GM21825 (cell line): ENCODE measurements around the gene MRPL17.
"Not testable (repeated sequence)": the region's sequence is repeated elsewhere in the genome, so short reads cannot be mapped to it uniquely, and the experiment has no call there.

Source experiments
- ATAC-seq: cut with Tn5 transposase; IDR thresholded peaks from one replicate; pipeline ENCODE4 v1.9.1; 2021; ENCODE audit warnings: mild to moderate bottlenecking, moderate library complexity; ENCODE audit not compliant: unreplicated experiment

Gene MRPL17

DNA sequence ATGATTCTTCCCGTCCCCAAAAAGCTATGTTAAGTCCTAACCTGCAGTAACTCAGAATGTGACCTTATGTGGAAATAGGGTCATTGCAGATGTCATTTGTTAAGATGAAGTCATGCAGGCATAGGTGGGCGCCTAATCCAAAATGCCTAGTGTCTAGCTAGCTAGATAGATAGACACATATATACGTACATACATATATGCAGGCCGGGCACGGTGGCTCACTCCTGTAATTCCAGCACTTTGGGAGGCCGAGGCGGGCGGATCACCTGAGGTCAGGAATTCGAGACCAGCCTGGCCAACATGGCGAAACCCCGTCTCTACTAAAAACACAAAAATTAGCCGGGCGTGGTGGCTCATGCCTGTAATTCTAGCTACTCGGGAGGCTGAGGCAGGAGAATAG is 928 bp upstream of the MRPL17 start:
- ATAC-seq, result not testable (repeated sequence)

DNA sequence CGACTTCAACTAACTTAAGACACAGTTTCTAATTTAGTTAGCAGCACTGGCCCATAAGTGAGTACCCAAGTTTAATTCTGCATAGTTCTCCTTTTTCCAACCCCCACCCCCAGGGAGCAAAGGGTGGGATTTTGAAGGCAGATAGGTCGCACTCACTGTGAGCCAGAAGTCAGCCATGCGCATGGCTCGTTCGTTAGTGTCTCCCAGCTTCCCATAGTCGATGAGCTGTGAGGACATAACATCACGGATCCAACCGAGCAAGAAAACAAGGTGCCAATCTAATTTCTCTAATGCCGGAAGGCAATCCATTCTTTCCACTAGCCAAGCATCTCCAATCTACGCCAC is 577 bp downstream of the MRPL17 start:
- peak; percentile 2 for ATAC-seq

DNA sequence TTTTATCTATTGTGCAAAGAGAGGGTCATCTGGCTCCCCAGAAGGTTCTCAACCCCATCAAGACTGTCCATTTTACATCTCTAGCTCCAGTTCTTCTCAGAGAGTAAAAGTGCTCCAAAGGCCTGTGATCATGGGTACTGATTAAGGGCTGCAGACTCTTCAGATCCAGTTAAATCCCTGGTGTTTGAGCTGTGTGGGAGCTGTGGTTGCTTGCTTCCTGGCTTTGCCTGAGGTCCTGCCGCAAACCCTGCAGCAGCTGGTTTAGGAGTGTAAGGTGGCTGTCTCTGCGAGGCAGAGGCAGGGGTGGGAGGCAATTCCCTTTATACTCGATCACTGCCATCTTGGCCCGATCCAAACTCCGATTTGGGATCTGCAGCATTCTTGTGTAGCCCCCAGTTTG is 1.2 kb downstream of the MRPL17 start:
- ATAC-seq, result no peak

DNA sequence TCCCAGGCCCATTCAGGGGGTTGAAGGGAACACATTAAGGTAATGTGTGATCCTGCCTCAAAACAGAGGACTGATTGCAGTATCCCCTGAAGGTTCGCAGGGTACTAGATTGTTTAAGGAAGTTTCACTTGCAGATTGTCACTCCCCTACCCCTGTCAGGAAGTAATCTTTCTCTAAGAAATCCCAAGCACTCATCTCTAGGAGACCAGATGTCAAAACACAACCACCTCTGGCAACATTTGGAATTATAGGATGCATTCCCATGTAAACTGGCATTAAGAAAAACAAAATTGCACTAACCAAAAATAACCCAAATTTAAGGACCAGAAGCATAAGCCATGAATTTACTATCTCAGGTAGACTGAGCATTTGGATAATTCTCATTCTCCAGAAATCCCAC is 1.6 kb downstream of the MRPL17 start:
- ATAC-seq, result no peak

DNA sequence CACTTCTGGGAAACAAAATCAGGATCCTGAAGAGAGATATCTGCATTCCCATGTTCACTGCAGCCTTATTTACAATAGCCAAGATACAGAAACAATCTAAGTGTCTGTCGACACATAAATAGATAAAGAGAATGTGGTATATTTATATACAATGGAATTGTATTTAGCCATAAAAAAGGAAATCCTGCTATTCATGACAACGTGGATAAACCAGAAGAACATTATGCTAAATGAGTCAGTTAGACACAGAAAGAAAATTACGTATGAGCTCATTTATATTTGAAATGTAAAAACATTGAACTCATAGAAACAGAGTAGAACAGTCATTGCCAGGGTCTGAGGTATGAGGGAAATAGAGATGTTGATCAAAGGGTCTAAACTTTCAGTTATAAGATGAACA is 6.1 kb downstream of the MRPL17 start:
- ATAC-seq, result no peak

DNA sequence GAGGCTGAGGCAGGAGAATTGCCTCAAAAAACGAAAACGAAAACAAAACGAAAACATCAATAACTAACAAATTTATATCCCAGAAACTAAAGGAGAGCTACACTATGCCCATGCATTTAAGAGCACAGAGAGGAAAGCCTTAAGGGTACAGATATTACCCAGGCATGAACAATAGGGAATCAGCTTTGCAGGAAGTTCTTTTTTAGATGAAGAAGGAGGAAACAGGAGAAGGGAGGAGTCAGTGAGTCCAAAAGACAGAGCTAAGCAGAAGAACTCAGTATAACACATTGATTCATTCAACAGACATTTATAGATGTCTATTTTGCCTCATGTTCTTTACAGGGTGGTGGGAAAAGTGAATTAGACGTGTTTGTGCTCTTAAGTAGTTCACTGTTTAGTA is 8.3 kb downstream of the MRPL17 start:
- ATAC-seq, result no peak

DNA sequence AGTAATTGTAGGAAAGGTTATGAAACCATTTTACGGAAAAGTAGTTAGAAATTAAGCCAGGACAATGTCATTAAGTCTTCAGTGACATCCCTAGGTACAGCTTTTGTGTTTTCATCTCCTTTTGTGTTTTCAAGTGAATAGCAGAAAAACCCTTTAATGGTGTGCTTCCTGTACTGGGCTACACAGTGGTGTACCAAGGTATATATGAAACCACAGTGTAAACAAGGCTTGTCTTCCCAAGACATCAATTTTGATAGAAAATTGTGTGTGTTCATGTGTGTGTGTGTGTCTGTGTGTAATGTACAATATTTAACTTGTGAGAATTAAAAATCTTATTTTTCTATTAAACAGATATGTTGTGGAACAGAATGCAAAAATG is 8.9 kb downstream of the MRPL17 start:
- no peak for ATAC-seq

DNA sequence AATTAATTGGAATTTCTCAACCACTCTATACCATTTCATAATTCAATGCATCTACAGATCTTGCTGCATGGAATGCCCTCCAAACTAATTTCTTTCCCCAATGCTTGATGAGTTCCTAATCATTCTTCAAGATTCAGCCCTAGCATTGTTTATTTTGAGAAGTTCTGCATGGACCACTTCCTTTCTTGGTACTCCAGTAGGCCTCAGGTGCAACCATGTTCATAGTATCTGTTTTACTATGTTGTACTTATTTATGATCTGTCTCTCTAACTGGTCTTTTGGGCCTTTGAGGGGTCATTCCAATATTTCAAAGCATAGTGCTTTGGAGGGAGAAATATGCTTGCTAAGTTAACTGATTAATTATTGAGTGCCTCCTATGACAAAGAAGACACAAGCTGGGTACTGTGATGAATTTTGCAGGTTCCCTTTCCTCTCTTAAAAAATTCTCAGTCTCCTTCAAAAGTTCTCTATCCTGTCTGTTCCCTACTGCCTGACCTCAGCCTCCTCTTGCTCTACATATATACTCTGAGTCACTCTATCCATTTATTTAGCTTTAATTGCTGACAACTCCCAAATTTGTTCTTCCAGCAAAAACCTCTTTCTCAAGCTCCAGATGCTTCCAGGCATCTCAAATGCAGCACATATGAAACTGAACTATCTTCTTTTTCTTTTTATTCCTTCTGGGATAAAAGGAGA is 9.5 kb downstream of the MRPL17 start:
- ATAC-seq, result no peak

DNA sequence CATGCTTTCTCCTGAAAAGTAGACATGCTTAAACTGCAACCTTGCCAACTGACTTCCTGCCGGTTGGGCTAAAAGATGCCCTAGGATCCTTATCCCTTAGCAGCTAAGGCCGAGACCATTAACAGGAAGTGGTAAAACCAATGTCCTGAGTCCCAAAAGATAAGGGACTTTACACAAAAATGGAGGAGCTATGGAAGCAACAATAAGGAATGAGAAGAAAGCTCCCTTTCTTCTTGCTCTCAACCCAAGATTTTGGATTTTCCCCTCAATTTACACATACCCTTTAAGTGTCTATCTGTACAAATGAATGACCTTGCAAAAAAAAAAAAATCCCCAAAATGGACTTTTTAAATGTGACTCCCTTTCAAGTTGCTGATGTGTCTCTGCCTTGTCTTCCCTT is 11.1 kb downstream of the MRPL17 start:
- ATAC-seq, result no peak

DNA sequence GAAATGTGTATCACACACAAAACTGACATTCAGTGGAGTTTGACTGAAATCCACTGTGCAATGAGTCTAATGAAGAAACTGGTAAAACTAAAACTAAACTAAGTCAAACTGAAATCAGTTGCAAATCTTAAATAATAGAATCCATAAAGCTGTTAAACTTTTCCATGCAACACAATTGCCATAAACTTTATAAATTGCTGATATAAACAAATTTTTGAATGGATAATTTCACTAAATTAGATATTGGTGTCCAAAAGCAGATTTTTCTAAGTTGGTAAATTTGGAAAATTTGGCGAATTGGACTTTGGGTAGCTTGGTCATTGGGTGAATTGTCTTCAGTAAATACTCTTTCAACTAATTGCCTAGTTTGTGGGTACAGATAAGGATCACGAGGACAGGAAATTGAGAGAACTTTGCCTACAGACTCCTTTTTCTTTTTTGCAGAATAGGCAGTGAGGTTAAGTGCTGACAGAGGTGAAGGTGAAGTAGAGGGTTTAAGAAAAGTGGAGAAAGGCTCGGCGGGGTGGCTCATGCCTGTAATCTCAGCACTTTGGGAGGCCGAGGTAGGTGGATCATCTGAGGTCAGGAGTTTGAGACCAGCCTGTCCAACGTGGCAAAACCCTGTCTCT is 12.8 kb downstream of the MRPL17 start:
- no peak for ATAC-seq

DNA sequence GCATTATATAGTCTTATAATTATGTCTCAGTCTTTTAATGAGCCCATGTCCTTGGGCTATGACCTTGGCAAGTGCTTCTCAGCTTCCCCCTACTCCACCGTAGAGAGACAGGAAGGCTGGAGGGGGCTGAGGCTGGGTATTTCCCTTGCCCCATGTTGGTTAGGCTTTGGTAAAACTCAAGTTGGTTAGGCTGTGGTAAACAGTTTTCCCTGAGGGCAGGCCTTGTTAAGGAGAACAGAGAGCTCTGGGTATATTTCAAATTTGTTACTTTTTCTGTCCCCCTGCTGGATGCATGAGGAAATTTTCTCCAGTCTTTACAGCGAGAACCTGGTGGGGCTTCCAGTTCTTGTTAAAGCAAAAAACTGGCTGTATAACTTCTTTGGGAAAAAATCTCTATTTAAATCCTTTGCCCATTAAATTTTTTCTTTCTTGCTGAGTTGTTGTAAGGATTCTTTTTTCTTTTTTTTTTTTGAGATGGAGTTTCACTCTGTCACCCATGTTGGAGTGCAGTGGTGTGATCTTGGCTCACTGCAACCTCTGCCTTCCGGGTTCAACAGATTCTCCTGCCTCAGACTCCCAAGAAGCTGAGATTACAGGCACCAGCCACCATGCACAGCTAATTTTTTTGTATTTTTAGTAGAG is 15.3 kb downstream of the MRPL17 start:
- ATAC-seq, result peak; percentile 72

DNA sequence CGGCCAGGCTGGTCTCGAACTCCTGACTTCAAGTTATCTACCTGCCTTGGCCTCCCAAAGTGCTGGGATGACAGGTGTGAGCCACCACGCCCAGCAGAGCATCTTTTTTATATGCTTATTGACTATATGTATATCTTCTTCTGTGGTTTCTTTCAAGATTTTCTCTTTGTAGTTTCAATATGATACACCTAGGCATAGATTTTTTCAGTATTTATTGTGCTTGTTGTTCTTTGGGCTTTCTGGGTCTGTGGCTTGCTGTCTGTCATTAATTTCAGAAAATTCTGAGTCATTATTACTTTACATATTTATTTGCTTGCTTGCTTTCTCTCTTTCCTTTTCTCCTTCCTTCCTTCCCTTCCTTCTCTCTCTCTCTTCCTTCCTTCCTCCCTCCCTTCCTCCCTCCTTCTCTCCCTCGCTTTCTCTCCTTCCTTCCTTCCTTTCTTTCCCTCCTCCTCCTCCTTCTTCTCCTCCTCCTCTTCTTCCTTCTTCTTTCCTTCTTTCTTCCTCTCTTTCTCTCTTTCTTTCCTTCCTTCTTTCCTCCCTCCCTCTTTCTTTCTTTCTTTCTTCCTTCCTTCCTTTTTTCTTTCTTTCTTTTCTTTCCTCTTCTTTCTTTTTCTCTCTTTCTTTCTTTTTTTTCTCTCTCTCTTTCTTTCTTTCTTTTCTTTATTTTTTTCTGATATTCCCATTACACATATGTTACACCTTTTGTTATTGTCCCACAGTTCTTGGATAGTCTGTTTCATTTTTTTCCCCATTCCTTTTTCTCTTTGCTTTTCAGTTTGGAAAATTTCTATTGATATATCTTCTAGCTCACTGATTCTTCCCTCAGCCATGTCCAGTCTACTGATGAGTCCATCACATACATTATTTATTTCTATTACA is 16.6 kb downstream of the MRPL17 start:
- ATAC-seq, result no peak

DNA sequence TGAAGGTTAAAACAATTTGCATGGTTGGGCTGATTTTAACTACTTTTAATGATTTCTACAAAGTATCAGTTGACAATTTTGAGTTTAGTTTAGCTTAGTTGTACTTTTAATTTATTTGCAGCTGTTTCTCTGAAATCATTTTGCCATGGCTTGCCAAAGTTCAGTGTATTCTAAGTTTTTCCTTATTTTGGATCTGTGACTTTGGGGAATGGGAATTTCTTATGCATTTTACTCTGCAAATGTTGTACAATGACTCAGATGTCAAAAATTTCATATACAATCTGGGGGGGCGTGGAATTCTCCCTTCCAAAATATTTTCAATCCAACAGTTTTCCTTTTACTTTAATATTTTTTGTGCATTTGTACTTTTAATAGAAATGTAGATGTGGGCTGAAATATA is 18.6 kb downstream of the MRPL17 start:
- no peak for ATAC-seq

DNA sequence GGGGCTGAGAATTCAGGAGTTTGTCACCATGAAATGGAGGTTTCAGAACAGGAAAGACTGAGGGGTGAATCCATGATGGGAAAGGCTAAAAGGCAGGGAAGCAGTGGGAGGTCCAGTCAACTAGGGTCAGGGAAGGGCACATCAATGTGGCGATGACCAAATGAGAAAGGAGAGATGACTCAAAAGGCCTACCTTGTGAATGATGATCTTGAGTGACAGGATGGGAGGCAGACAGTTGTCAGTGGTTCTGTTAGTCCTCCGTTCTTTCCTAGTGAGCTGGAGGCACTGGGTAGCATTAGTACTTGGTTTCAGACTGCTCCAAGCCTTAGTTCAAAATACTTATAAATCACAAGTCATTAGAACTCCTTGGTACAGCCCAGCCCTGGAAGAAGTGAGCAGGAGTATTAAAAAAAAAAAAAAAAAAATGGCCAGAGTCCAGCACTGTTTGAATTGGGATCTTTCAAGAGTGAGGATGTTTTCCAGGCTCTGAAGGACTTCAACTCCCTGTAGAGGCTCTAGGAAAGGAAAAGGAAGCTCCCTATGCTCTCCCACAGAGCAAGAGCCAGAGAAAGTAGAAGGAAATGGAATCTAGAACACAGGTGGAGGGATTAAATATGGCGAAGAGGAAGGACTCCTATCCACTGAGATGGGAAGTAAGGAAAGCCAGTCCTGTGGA is 19.2 kb downstream of the MRPL17 start:
- no peak for ATAC-seq

DNA sequence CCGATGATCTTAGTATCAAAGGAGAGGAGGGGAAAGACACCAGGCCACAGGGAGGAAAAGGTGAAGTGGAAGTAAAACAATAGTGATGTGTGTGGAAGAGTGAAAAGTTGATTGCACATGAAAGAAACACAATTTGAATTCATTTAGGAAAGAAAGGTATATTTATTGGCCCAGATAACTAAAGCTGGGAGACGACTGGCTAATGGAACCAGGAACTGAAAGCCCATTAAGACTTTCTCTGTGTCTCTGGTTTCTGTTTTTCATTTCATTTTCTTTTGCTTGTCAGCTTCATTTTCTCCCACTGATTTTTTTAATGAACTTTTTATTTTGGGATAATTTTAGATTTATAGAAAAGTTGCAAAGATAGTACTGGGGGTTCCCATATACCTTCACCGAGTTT is 22.4 kb downstream of the MRPL17 start:
- no peak for ATAC-seq

DNA sequence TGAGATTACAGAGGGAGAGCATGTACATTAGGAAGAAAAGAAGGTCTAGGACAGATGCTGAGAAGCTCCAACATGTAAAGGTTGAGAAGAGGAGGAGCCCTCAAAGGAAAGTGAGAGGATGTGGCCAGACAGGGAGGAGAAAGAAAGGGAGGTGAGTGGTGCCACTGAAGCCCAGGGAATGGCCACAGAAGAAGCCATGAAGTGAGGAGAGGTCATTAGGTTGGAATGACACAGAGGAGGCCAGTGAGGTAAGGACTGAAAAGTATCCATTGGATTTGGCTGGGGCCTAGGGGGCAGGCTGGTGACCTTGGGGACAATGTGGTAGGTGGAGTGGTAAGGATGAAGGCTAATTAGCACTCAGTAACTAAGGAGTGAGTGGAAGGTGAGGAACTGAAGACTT is 24.5 kb downstream of the MRPL17 start:
- no peak for ATAC-seq

DNA sequence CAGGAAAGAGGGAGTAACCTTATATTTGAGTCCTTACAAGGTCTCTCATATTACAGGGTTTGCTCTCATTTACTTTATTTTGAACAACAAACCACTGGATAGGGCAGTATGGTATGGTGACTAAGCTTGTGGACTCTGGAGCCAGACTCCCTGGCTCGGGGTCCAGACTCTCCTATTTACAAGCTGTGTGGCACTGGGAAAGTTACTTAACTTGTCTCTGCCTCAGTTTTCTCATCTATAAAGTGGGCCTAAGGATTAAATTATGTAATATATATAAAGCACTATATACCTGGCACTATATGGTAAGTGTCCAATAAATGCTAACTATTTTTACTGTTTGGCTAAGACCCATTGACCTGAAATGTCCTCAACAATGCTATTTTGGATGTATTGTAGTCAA is 25.8 kb downstream of the MRPL17 start:
- ATAC-seq, result no peak

DNA sequence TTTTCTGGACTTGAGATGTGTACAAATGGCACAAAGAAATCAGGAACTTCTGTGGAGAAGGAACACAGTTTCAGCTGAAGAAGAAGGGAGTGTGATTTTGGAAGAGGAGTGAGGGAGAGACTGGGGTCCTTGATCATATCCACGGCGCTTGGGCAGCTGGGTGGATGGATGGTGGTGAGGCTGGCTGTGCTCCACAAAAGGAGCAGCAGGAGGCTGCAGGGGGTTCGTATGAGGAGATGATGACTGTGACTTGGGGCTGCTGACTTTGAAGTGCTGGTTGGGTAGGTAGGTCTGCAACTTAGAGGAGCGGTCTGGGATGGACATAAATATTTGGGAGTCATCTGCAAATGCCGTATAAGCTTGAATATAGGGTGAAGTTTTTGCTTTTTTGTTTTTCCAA is 26.2 kb downstream of the MRPL17 start:
- no peak for ATAC-seq

DNA sequence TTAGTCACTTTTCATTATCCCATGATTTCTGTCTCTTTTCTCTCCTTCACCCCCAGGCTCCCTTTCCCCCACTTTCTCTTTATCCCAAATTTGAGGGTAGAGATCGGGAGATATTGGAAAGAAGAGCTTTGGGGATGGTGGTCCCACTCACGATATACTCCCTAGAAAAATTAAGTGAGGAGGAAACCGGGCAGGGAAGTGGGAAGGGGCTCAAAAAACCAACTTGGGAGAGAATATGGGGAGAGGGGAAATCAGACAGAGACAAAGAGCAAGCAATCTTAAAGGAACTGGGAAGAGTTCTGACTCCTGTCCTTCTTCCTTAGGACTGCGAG is 26.6 kb downstream of the MRPL17 start:
- no peak for ATAC-seq

DNA sequence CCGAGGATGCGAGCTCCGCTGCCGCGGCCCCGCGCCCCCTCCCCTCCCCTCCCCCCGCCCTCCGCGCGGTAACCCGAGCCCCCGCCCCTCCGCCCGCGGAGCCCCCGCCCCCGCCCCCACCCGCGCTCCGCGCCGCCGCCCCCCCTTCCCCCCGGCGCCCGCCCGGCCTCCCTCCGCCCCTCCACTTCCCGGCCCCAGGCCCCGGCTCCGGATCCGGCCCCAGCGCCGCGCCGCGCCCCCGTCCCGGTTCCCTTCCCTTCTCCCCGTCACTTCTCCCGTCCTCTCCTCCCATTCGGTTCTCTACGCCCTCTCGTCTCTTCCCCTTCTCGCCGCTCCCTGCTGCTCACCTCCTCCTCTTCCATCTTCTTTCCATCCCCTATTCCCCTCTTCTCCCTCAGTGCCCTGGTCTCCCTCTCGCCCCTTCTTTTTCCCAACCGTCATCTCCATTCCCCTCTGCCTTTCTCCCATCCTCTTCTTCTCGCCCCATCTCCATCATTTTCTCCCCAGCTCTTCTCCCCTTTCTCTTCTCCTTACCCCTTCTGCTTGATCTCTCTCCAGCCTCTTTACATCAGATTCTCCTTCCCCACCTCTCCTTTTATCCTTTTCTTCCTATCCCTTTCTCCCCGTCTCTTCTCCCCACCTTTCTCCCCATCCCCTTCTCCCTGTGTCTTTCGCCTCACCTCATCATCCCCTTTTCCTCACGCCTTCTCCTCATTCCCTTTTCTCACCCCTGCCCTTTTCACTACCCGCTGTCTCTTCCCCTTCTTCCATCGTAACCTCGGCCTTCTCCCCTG is 27.2 kb downstream of the MRPL17 start, which contains the start of gene DCHS1:
Gene DCHS1 (minus strand): TSS at position 20 of the 794 bp plus-strand sequence. CDS start 14,196 bp downstream, outside the sequence.
- ATAC-seq, result no peak
